Neural cell (in vitro differentiated cells): ENCODE measurements around the gene DAND5. TPM values are rescaled to one million over a fixed set of nuclear protein-coding genes. Genes with fewer than 3 reads are reported as not detected.

Experiments
- H2AFZ ChIP-seq: fragments of 200-600, 300-800 bp; sonication (generic), shearing (Covaris generic); 2 replicates; pipeline ENCODE4 v1.6.0; 2014; ENCODE audit warnings: low read depth, mild to moderate bottlenecking, antibody characterized with exemption, low read length, moderate library complexity
- H3F3A ChIP-seq: fragments of 200-600 bp; shearing (Covaris generic); 2 replicates; pipeline ENCODE4 v1.6.1; 2016; ENCODE audit warnings: mild to moderate bottlenecking, moderate library complexity, mixed read lengths, antibody characterized with exemption, low read length; ENCODE audit not compliant: insufficient read depth, poor library complexity, severe bottlenecking
- H3K27ac ChIP-seq: fragments of 200-600, 300-800 bp; sonication (generic), shearing (Covaris generic); 2 replicates; pipeline ENCODE4 v1.5.1; 2014; ENCODE audit warnings: mild to moderate bottlenecking, low read length, moderate library complexity
- H3K27me3 ChIP-seq: fragments of 300-800, 200-600 bp; sonication (generic), shearing (Covaris generic); 2 replicates; pipeline ENCODE4 v1.6.0; 2014; ENCODE audit warnings: mild to moderate bottlenecking, low read depth, low read length, moderate library complexity; ENCODE audit not compliant: insufficient read depth
- H3K36me3 ChIP-seq: fragments of 300-800, 200-600 bp; sonication (generic), shearing (Covaris generic); 2 replicates; pipeline ENCODE4 v1.5.1; 2014; ENCODE audit warnings: mild to moderate bottlenecking, antibody characterized with exemption, low read length, moderate library complexity; ENCODE audit not compliant: insufficient read depth
- H3K4me2 ChIP-seq: fragments of 300-800, 200-600 bp; sonication (generic), shearing (Covaris generic); 2 replicates; pipeline ENCODE4 v1.6.0; 2014; ENCODE audit warnings: mild to moderate bottlenecking, low read length
- H3K4me3 ChIP-seq: fragments of 300-800, 200-600 bp; sonication (generic), shearing (Covaris generic); 2 replicates; pipeline ENCODE4 v1.5.1; 2014; ENCODE audit warnings: mild to moderate bottlenecking, low read length, moderate library complexity
- H3K79me2 ChIP-seq: fragments of 200-600 bp; shearing (Covaris generic); replicated peaks from 2 replicates; pipeline ENCODE4 v1.6.0; 2014; ENCODE audit warnings: mild to moderate bottlenecking, low read length, moderate library complexity; ENCODE audit not compliant: insufficient read depth
- H3K9ac ChIP-seq: fragments of 300-800, 200-600 bp; sonication (generic), shearing (Covaris generic); 2 replicates; pipeline ENCODE4 v1.6.1; 2016; ENCODE audit warnings: mild to moderate bottlenecking, low read length, mixed read lengths
- H3K9me2 ChIP-seq: fragments of 200-600 bp; shearing (Covaris generic); 2 replicates; pipeline ENCODE4 v1.6.1; 2016; ENCODE audit warnings: mild to moderate bottlenecking, low read length, mixed read lengths; ENCODE audit not compliant: insufficient read depth
- H3K9me3 ChIP-seq: fragments of 200-600, 300-800 bp; sonication (generic), shearing (Covaris generic); 2 replicates; pipeline ENCODE4 v1.6.1; 2016; ENCODE audit warnings: mild to moderate bottlenecking, mixed run types, low read length, moderate library complexity, mixed read lengths
- H4K20me1 ChIP-seq: fragments of 200-600 bp; shearing (Covaris generic); 2 replicates; pipeline ENCODE4 v1.6.1; 2016; ENCODE audit warnings: mild to moderate bottlenecking, mixed run types; ENCODE audit not compliant: insufficient read depth
- CTCF ChIP-seq: fragments of 450-650 bp; IDR thresholded peaks from 2 replicates; pipeline ENCODE4 v1.5.1; 2014; ENCODE audit warnings: antibody characterized with exemption, mild to moderate bottlenecking, moderate library complexity; ENCODE audit not compliant: poor library complexity, severe bottlenecking
- EZH2 ChIP-seq: fragments of 200-600, 300-800 bp; shearing (Covaris generic), sonication (generic); IDR thresholded peaks from 2 replicates; pipeline ENCODE4 v1.6.1; 2014; ENCODE audit warnings: antibody characterized with exemption, low read length, borderline replicate concordance, mild to moderate bottlenecking; ENCODE audit not compliant: insufficient read depth, poor library complexity, severe bottlenecking
- POLR2AphosphoS5 ChIP-seq: IDR thresholded peaks from 2 replicates; pipeline ENCODE4 v1.6.1; 2012
- RAD21 ChIP-seq: fragments of 450-650 bp; conservative IDR thresholded peaks from 2 replicates; pipeline ENCODE4 v1.6.1; 2014; ENCODE audit warnings: antibody characterized with exemption, mild to moderate bottlenecking, moderate library complexity
- polyA plus RNA-seq: library from polyadenylated mRNA; depleted of rRNA; stranded (reverse); fragments of >200 nt; gene quantifications from 2 replicates; pipeline ENCODE4 v1.2.3, GENCODE V29; 2014
- small RNA-seq, 3 experiments: library from RNA; depleted of rRNA; stranded (forward); fragments of <200 nt; gene quantifications; one replicate each; pipeline ENCODE3, GENCODE V24; 2012

The DAND5 gene
- polyA plus RNA-seq, 1 donor from 2014 or later = not detected

GRCh38 chr19:13022111-13022858 is 52.9 kb downstream of the DAND5 start:
- Histone ChIP-seq H3K27me3 (peaks cover 100% of the 10 kb centered on the region), H3F3A (no peaks in the 10 kb centered on the region), H4K20me1 (no peaks in the 10 kb centered on the region)

GRCh38 chr19:13022859-13023636 is 53.7 kb downstream of the DAND5 start:
- Histone ChIP-seq H3K9ac (no peak overlapping the region), H3K9me2 (no peaks in the 10 kb centered on the region), H3K27ac (no peak overlapping the region), H3K36me3 (no peaks in the 10 kb centered on the region), H3K9me3 (no peaks in the 10 kb centered on the region), H3K4me3 (no peak overlapping the region), H3K4me2 (no peak overlapping the region), H3K79me2 (no peaks in the 10 kb centered on the region), H4K20me1 (no peaks in the 10 kb centered on the region), H2AFZ (no peak overlapping the region), H3K27me3 (peaks cover 100% of the 10 kb centered on the region), H3F3A (no peaks in the 10 kb centered on the region)
- TF ChIP-seq POLR2AphosphoS5 (peak; percentile 7), RAD21 (no peak)

More at GRCh38 chr19:13022111-13022858, 52.9 kb downstream of the DAND5 start:
- H3K4me2 ChIP-seq = no peak overlapping the region
- H3K9ac ChIP-seq = no peak overlapping the region
- no peak overlapping the region for H3K4me3 ChIP-seq
- no peak overlapping the region for H3K27ac ChIP-seq
- H3K79me2 ChIP-seq = no peaks in the 10 kb centered on the region
- TF ChIP-seq POLR2AphosphoS5 (no peak), EZH2 (peak; percentile 28)
- no peaks in the 10 kb centered on the region for H3K9me2 ChIP-seq
- no peak overlapping the region for H2AFZ ChIP-seq
- H3K9me3 ChIP-seq = no peaks in the 10 kb centered on the region
- H3K36me3 ChIP-seq = no peaks in the 10 kb centered on the region

GRCh38 chr19:13023656-13024055 is 54.3 kb downstream of the DAND5 start:
- TF ChIP-seq CTCF = no peak
- no peak overlapping the region for H3K4me2 ChIP-seq
- no peaks in the 10 kb centered on the region for H3K79me2 ChIP-seq
- no peak overlapping the region for H3K27ac ChIP-seq
- H3K27me3 ChIP-seq = peaks cover 100% of the 10 kb centered on the region
- no peaks in the 10 kb centered on the region for H3F3A ChIP-seq
- no peak overlapping the region for H3K9ac ChIP-seq
- no peaks in the 10 kb centered on the region for H3K9me3 ChIP-seq
- no peak overlapping the region for H2AFZ ChIP-seq
- no peaks in the 10 kb centered on the region for H3K9me2 ChIP-seq
- no peaks in the 10 kb centered on the region for H4K20me1 ChIP-seq
- H3K4me3 ChIP-seq = no peak overlapping the region
- no peaks in the 10 kb centered on the region for H3K36me3 ChIP-seq

Small RNA genes lying within 50 kb of the gene (small RNA-seq; reads per million reads assigned to genes)
- gene MIR5695 (0 to 0.49 (median 0) reads per million in 3 experiments), gene MIR6515 (1.1 to 14.2 (median 1.5) reads per million in 3 experiments)

Other genes with a start within 250 kb of the DAND5 start
- 88.0 and 98.6 TPM in 2 replicates for gene TNPO2, start 245.6 kb upstream of the DAND5 start, polyA plus RNA-seq
- 405 and 418 TPM in 2 replicates for gene TRIR, start 234.9 kb upstream of the DAND5 start, polyA plus RNA-seq
- 89.6 and 112 TPM in 2 replicates for gene GET3, start 232.1 kb upstream of the DAND5 start, polyA plus RNA-seq
- not detected in 2 replicates for gene BEST2, start 217.8 kb upstream of the DAND5 start, polyA plus RNA-seq
- gene HOOK2, start 194.0 kb upstream of the DAND5 start, polyA plus RNA-seq = 28.4 and 44.3 TPM in 2 replicates
- gene JUNB, start 178.1 kb upstream of the DAND5 start, polyA plus RNA-seq = 18.7 and 29.4 TPM in 2 replicates
- gene PRDX2, start 167.8 kb upstream of the DAND5 start, polyA plus RNA-seq = 832 and 882 TPM in 2 replicates
- not detected in 2 replicates for gene THSD8, start 167.5 kb upstream of the DAND5 start, polyA plus RNA-seq
- 25.7 and 28.2 TPM in 2 replicates for gene RNASEH2A, start 163.0 kb upstream of the DAND5 start, polyA plus RNA-seq
- 1.0 TPM in 1 of 2 replicates, not detected in the other for gene RTBDN, start 135.0 kb upstream of the DAND5 start, polyA plus RNA-seq
- 65.0 and 105 TPM in 2 replicates for gene MAST1, start 131.1 kb upstream of the DAND5 start, polyA plus RNA-seq
- gene DNASE2, start 88.1 kb upstream of the DAND5 start, polyA plus RNA-seq = 0.59 TPM in 1 of 2 replicates, not detected in the other
- not detected in 2 replicates for gene KLF1, start 82.4 kb upstream of the DAND5 start, polyA plus RNA-seq
- 35.4 and 51.5 TPM in 2 replicates for gene GCDH, start 78.4 kb upstream of the DAND5 start, polyA plus RNA-seq
- gene SYCE2, start 50.3 kb upstream of the DAND5 start, polyA plus RNA-seq = 1.5 and 1.6 TPM in 2 replicates
- gene FARSA, start 35.9 kb upstream of the DAND5 start, polyA plus RNA-seq = 47.6 and 55.9 TPM in 2 replicates
- gene CALR, start 31.0 kb upstream of the DAND5 start, polyA plus RNA-seq = 211 and 242 TPM in 2 replicates
- gene RAD23A, start 23.7 kb upstream of the DAND5 start, polyA plus RNA-seq = 37.4 and 42.1 TPM in 2 replicates
- gene GADD45GIP1, start 12.4 kb upstream of the DAND5 start, polyA plus RNA-seq = 18.6 and 21.3 TPM in 2 replicates
- not detected in 2 replicates for gene NFIX, start 25.9 kb downstream of the DAND5 start, polyA plus RNA-seq
- not detected in 2 replicates for gene LYL1, start 133.3 kb downstream of the DAND5 start, polyA plus RNA-seq
- 80.3 and 94.4 TPM in 2 replicates for gene TRMT1, start 147.2 kb downstream of the DAND5 start, polyA plus RNA-seq
- gene NACC1, start 148.7 kb downstream of the DAND5 start, polyA plus RNA-seq = 11.6 and 16.1 TPM in 2 replicates
- 157 and 191 TPM in 2 replicates for gene STX10, start 180.8 kb downstream of the DAND5 start, polyA plus RNA-seq
- 23.3 and 25.9 TPM in 2 replicates for gene IER2, start 180.8 kb downstream of the DAND5 start, polyA plus RNA-seq